Stimulated activated CD4-positive, alpha-beta T cell treated with anti-CD3 and anti-CD28 coated beads, Interleukin-4, amount 100 ng/mL, for 4 hours (primary cell): Measurements from ENCODE around the gene HOXB6.

ENCODE experiments used
- DNase-seq, 2 experiments: peaks; one replicate each; pipeline ENCODE4 v3.0.0-alpha.2; 2020

HOXB6 gene

DNA sequence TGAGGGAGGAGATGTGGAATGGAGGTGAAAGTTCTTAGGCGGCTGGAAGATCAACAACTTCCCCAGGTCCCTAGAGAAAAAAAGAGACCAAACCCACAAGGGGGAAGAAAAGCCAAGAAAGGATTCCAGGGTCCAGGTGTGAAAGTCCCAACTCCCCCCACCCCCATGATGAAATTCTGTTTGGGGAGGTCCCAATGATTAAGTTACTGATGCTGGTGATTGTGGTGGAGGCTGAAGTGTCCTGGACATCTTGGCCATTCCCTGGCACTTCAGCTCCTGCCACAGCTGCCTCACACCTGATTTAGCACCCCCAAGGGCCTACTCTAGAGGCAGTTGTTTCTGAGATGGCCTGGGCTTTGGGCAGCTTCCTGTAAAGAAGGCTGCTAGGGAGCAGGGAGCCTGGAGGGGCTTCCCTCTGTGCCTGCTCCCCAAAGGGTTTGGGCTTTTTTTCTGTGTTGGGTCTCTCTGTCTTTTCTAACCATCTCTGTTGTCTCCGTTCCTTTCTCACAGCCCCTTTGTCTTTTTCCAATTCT is 39.7 kb downstream of the HOXB6 start:
- no peak for DNase-seq

DNA sequence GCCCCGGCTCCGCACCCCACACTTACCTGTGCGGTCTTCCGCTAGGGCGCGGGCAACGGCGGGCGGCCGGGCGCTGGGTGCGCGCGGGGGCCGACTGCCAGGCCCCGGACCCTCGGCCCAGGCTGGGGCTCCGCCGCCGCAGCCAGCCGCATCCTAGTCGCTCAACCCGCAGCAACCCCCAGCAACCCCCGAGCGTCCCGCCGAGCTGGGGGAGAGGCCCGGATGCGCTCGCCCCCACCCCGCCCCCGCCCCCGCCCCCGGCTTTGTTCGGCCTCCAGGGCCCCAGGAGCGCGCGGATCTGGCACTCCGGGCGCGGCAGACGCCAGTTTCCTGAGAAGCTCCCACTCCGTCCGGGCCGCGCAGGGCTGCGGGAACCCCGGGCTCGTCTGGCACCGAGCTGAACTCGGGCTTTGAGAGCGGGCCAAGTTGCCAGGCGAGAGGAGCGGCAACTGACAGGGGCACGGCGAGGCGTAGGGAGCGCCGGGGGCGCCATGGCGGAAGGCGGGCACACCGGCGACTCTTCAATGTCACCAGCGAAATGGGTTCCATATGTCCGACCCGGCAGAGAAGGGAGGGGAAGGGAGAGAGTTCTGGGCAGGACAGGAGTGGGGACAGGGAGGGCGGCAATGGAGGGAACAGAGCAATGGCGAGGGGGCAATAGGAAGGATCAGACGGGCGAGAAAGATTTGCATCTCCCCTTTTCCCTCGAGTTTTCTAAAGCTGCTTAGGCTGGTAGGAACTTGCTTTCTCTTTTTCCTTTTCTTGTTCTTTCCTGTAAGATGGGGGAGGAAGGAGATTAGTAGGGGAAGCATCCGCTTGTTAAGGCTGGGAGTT is 40.4 kb downstream of the HOXB6 start:
- DNase-seq, result no peak

DNA sequence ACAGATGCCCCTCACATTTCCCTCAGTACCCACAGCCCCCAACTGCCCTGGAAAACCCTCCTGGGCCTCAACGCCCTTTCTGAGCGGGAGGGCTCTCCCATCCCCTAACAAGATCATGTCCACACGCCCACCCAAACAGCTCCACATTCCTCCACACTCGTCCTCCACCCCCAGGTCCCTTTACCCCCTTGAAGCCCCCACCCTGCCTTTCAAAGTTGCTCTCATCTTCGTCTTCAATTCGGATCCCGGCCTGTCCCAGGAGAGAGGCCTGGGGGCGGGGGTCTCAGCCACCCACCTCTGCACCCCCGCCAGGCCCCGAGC is 41.0 kb downstream of the HOXB6 start:
- DNase-seq, result no peak

DNA sequence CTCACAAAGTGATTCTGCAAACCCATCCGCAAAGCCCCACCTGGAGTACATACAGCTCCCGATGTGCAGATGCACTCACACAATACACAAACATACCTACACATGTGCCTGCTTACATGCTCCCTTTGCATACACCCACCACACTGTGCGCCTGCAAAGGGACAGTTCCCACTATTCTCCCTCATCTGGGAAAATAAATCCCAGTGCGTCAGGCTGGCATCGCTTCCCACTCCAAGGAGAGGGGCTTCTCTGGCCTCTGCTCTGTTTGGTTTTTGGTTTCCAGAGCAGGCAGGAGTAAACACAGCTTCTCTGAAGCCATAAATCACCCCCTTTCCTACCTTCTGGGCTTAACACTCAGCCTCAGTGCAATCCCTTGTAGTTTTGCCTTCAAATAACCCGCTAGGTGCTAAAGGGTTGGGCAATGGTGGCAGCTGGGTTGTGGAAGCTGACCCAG is 41.4 kb downstream of the HOXB6 start:
- DNase-seq, result no peak

DNA sequence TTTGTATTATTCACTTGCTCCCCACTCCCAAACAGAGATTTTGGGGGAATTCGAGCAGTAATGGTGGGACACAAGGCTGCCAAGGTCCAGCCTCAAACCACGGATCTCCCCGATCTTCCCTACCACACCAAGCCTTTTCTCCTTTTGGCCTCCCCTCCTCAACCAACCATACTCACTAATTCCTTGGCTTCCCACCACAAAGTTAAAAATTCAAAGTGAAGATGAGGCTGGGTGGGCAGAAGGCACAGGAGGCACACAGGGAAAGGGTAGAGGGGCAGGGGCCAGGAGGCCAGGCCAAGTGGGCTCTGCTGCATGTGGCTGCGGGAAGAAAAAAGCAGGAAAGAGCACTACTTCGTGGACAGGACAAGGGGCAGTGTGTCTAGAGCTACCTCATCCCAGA is 41.9 kb downstream of the HOXB6 start:
- no peak for DNase-seq

DNA sequence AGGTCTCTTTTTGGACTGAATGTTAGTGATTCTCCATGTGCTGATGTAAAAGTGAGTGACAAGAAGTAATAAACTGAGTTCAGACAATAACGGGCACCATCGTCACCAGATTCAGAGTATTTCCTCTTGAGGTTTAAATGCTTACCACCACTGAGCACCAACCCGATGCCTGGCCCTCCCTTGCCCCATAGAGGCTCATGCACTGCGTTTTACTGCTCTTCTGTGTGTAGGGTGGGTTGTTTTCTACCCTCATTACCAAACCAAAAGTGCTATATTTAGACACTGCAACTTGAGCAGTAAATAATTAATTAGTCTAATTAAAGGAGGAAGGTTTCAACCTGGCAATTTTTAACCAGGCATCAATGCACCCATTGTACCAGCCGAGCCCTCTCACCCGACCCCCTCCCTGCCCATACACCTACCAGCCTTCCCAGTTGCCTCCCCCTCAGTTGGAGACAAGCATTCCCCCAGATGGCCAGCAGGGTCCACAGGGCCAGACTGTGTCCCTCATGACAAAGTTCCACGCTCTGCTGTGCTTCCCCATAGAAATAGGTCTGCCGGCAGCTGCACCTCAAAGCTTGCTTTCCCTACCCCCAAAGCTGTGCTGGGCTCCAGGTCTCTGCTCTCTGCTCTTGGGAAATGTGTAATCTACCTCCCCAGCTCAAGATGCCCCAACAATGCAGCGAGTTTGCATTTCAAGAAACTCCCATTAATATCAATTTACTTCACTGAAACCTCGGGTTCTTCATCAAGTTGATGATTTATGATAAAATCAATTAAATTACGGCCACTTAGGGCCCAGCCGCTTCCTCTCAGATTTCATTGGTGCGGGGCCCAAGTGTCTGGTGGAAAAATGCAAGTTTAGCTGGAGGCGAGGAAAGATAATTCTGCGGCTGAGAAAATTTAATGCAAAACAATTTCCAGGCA is 42.6 kb downstream of the HOXB6 start:
- no peak for DNase-seq

DNA sequence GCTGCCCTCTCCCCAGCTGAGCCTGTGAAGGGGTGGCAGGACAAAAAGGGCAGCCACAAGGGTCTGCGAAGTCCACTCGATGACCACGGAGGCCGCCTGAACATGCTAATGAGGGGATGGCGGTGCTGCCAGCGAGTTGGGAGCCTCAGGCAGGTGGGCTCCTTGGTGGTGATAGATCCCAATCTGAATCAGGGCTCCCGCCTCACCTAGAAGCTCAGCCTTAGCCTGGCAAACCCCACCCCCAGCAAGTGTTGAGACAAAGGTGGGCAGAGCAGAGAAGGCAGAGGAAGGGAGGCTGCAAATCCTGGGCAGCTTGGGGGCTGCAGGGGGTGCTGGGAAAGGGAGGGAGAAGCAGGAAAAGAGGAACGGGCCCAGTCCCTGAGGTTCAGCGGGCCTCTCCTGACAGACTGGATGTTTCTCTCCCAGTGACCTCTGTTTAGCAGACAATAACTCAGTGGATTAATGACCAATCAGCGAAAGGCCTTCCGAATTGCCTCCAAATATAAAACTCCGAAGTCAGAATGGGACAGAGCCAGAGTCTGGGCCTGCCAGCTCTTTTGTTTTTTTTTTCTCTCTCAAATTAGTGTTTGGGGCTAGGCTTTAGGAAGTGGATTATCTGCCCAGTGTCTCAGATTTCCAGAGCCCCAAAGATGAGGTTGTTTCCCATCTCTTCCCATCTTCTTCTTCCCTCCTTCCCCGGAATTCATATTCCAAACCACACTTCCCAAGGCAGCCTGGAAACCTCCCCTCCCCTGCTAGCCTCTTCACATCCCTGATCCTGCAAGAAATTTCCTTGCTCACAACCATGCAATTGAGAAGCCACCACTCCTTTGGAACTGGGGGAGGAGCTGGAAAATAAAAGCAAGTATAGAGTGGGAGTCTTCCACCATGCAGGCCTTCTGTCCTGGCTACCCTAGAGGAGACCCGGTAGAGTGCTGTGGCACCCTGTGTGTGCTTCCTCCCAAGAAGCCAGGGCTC is 44.7 kb downstream of the HOXB6 start:
- no peak for DNase-seq

DNA sequence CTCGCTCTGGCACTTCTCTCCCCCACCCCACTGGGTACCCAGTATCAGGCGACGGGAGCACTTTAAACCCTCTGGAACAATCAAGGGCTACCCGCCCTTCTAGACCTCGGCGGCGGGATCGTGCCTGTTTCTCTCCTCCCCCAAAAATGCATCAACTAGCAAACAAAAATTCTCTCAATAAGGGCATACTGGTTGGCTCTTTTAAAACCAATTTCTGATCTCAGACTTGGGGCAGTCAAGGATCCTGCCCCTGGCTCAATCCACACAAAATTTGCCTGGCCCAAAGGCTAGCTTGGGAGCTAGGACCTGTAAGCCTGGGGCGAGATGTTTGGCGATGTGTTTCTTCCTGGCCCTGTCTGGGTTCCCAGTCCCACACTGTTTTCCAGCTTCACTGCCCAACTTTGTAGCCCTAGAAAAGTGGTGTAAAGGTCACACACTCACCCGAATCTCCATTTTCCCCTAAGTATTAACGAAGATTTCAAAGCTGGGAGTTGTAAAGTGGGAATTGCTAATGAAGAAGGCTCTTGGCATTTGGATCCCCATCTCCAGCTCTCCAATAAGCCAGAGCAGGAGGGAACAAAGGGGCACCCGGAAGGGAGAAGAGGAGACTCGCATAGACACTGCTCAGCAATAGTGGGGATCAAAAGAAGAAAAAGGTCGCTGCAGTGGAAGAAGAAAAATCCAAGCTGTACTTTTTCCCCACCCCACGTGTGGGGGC is 45.5 kb downstream of the HOXB6 start:
- no peak for DNase-seq

DNA sequence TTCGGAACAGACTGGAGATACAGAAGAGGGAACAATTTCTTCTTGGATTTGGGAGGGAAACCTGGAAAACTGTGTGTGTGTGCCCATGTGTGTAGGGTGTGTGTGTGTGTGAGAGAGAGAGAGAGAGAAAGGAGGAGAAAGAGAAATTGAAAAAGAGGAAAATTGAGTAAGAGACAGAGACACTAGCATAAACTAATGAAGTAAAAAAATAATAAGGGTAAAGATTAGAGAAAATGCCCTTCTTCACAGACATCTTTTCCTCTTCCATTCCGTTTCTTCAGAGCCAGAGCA is 46.0 kb downstream of the HOXB6 start:
- no peak for DNase-seq

DNA sequence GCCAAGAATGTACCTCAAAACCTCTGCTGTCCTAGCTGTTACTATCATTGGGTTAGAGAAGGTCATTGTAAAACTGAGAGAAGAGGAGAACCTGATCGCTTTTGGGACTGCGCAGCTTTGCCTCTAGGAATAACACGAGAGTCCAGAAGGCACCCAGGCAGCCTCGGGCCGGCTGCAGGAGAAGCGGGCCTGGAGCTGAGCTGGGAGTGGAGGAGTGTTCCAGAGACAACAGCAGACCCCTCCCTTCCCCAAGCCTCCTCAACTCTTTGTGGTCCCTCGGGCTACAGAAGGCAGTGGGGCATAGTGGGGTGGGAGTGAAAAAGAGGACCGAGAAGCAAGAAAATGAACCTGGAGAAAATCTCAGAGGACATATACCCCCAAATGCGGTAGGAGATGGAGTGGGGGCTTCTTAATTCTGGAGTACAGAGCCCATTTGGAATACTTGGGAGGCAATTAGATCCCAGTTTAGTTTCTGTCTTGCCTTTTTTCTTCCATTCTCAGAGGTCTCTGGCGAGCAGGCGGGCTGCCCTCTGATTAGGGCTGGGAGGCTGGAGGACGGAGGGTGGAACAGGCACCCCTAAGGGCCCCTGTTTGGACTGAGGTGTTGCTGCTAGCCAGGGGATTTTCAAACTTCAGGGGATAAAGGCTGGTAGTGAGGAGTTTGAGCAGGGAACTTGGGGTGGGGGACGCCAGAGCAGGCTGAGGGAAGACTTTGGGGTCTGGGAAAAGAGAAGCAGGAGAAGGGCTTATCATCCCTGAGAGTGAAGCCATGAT is 46.5 kb downstream of the HOXB6 start:
- DNase-seq, result no peak

DNA sequence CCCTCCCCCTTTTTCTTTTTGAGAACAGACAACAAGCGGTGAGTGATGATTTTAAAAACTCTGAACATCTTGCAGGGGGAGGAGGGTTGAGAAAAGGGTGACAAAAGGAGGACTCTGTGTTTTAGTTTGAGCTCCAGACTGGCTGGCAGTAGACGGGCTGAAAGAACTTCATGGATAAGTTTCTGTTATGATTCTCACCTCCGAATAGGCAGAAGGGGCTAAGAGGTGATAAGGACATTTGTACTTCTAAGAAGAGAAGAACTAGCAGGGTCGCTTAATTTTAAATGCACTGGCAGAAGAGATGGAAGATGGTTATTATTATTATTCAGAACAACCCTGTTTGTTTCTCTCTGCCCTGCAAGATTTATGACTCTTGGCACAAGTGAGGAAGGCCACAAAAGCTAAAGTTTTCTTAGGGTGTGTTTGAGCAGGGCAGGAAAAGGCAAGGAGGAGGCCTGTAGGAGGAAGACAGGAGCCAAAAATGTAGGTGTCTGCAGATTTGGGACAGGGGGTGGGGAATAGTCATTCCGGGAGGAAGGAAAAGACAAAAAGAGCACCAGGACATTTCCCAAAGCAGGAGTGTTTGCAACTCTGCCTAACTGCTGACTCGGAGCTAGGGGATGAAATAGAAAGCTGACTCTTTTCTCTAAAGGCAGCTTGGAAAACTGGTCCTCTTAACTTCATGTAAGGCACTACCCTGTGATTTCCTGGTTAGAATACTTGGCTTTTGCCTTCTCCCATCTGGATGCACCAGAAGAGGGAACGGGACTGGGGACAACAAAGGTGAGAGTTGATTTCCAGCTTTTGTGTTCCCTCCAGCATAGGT is 48.0 kb downstream of the HOXB6 start:
- DNase-seq, result no peak

DNA sequence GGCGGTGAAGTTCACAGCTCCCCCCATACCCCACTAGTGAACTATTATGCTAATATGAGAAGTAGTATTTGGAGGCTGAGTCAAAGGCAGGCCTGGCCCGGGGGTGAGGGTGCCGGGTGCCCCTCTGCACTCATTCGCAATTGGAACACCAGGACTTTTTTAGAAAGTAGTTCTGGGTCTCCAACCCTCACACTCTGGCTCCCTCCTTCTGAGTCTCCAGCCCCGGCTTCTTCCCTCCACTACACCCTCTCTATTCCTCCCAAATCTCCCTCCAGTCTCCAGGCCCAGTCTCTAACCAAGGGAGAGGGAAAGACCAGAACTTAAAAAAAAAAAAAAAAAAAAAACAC is 48.6 kb downstream of the HOXB6 start:
- DNase-seq, result no peak

DNA sequence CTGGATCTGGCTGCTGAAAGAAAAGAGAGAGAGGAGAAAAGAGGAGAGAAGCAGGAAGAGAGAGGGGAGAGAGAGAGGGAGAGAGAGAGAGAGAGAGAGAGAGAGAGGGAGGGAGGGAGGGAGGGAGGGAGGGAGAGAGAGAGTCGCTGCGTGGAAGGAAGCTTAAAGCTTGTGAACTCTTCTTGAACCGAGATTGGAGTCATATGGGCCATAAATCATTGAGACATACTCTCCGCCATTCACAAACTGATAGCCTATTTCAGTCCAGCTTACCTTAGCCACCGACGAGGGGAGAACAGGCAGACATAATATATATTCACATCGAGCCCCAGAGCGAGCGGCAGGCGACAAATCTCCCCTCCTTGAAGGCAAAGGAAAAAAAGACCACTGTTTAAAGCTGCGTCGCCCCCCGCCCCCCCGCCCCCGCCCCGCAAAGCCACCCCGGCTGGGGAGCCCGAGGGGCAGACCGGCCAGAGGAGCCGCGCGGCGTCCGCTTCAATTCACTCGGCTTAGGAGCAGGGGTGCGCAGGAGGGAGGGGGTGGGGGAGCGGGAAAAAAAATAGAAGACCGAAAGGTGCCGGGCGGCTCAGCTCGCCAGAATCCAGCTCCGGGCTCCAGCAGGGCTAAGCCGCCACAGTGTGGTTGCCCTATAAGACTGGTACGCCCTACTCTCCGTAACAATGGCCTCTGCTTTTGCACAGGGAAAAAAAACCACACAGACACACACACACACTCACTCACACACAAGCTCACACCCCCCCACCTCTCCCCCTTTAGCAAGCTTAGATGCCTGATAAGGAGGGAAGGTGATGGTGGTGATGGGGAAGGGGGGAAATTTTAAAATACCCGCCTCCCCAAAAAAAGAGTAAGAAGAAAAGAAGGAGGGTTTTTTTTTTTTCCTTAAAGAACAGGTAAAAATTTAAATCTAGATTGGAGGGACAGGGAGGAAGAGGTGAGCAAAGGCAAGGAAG is 49.2 kb downstream of the HOXB6 start:
- DNase-seq, result no peak

DNA sequence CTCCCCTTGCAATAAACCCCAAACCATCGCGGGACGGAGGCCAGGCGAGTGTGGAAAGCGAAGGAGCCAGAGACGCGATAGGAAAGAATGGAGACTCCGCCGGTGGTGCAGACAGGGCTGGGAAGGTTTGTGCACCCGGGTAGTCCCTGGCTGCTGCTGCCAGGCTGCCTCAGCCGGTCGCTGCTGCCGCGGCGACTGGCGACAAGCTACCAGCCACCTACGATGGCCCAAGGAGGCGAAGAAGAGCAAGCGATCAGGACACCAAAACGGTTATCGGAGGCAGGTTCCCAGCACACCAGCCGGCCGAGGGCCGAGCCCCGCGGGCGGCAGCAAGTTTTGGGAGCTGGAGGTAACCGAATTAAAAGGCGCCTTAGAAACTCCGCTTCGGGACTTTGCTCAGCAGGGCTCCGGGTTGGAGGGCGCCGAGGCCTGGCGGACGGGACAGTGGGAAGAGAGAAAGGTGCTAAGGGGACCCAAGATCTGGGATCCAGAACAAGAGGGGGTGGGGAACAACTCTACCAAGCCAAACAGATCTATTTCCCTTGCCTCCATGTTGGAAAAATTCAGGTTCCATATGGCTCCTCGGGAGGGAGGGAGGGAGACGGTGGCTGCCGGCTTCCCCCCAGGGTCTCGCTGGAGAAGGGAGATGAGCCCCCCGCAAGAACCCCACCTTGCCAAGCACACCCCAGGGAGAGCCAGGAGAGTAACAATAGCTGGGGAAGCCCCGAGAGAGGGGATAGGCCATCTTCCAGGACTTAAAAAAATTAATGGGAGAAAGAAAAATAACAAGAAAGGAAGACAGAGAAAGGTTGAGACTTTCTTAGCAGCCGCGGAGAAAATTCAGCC is 50.2 kb downstream of the HOXB6 start:
- no peak for DNase-seq

DNA sequence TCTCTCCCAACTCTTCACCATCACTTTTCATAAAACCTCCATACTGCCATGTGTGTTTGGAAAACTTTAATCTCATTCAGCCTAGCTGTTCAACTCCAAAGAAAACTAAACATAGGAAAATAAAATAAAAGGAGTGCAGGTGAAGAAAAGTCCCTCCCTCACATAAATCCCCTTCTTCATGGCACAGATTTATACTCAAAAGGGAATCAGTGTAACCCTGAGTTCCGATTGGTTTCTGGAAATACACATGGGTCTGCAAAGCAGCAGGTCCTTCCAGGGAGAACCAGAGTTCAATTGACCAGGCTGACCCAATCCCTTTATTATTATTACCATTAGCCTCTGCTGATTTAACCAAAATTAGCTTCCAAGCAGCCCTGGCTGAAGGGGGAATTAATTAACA is 51.0 kb downstream of the HOXB6 start:
- DNase-seq, result no peak

DNA sequence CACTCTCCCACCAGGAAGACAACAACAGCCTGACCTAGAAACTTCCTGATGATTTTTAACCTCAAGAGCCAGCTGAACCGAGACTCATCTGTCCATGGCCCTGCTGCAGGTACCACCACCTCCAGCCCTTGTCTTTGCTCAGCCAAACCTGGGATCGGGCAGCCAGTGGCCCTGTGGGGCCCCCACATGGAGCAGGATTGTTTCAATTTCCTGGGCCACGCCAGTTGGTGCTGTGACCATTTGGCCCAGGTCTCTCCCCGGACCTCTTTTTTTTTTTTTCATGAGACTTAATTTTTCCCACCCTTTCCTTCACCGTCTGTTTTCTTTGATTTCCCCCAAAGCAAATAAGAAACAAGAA is 51.6 kb downstream of the HOXB6 start:
- DNase-seq, result no peak

DNA sequence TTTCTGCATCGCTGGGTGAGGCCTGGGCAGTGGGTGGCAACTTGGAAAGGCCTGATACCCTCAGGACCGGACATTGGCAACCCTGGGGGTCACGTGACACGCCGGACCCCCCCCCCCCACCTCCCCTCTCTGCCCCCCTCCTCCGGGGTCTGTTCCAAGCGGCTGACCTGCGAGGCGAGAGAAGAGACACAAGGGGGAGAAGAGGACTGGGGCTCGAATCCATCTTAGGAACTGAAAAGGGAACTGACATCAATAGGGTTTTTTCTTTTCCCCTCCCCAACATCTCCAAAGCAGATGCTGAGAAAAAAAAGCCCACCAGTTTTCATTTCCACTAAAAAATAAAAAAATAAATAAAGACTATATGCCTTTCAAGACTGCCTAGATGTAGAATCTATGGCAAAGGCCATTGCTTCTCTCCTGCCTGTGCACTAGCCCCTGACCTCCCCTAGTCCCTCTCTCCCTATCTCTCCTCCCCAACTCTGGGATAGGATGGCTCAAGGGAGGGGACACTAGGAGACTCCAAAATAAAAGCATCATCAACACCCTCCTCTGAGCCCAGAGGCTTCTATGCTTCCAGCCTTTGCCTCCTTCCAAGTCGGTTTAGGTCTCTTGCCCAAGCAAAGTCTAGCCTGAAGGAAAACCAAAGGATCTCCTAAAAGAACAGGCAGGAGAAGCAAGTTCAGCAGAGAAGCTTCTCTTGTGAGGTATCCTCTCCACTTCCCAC is 52.2 kb downstream of the HOXB6 start:
- no peak for DNase-seq
